ENCODE measurements around the gene TRAPPC6A. TPM values are rescaled to one million over a fixed set of nuclear protein-coding genes. Genes with fewer than 3 reads are reported as not detected.

The TRAPPC6A gene
- total RNA-seq, 1 experiment from 2014 or later = 26.9 TPM

DNA sequence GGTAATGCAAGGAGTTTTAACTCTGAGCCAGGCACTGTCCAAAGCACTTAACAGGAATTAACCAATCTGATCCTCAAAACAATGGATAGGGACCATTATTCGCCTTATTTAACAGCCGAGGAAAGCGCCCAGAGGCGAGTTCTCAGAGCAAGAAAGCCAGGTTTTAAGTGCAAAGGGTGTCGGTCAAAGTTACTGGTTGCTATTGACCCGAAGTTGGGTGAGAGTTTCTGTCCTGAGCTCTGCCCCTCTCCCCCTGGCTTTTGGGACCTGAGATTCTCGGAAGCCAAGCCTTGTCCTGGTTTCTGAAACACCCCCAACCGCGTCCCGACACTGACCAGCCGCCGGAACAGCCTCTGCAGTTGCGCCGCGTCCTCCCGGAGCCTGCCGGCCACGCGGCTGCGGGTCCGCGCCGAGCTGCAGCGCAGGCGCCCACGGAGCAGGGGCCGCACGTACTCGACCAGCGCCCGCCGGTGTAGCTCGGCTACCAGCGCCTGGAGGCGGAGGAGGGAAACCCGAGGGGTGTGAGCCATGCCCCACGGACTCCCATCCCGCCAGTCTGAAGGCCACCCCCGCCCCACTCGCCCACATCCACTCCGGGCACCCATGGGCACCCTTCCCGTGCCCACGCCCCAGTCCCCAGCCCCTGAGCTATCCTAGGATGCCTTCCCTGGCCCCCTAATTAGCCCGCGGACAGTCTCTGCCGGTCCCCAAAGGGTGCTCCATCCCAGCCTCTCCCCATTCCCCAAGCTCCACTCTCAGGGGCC is 39.3 kb upstream of the TRAPPC6A start:
- Histone ChIP-seq H3K36me3 (ENCODE audit: control insufficient read depth in 1 of 2, insufficient read depth in 2 of 2, low read length in 2 of 2) (no peaks in the 10 kb centered on the region), H3K27me3 (ENCODE audit: insufficient read depth, low read length) (no peaks in the 10 kb centered on the region), H3K27ac (ENCODE audit: low read depth, low read length) (no peak overlapping the region), H3K9me2 (ENCODE audit: insufficient read depth) (no peaks in the 10 kb centered on the region), H3K79me2 (ENCODE audit: insufficient read depth, low read length) (no peaks in the 10 kb centered on the region), H3K9me3 (ENCODE audit: control insufficient read depth in 1 of 2, insufficient read depth in 1 of 2, low read depth in 1 of 2, low read length in 2 of 2) (no peaks in the 10 kb centered on the region), H3K4me2 (ENCODE audit: low read length) (no peak overlapping the region), H3K4me3 (replicated peaks in 1 of 2; ENCODE audit: low read depth in 1 of 2, low read length in 2 of 2) (no peak overlapping the region), H3K9ac (ENCODE audit: low read length) (no peak overlapping the region), H3K4me1 (ENCODE audit: control insufficient read depth in 1 of 2, insufficient read depth in 2 of 2, low read length in 2 of 2) (no peaks in the 10 kb centered on the region), H2AFZ (ENCODE audit: low read depth, low read length, poor library complexity, severe bottlenecking) (no peak overlapping the region), H4K20me1 (ENCODE audit: insufficient read depth) (no peaks in the 10 kb centered on the region)
- ChIA-PET POLR2A (no interaction called here), CTCF (no interaction called here), RAD21 (ENCODE audit: low non-redundant PET in 1 of 2, low total read pairs in 2 of 2, uncharacterized antibody in 2 of 2, unreplicated experiment in 2 of 2) (interaction anchor here in 1 of 2 experiments (0.7 kb wide), 1 partner anchor 25 kb away, joined by 4 read pairs; no protein-coding TSS in a partner anchor)
- ATAC-seq (no peak), DNase-seq (ENCODE audit: low read depth, low spot score) (no peak)
- TF ChIP-seq CEBPB (IDR thresholded peaks at IDR 0.05; ENCODE audit: low read depth) (no peak), POLR2A (IDR thresholded peaks at IDR 0.05; ENCODE audit: borderline replicate concordance, extremely low read depth, insufficient read depth, insufficient read length) (no peak), ZFX (IDR thresholded peaks at IDR 0.05) (no peak), EGR1 (IDR thresholded peaks at IDR 0.05; ENCODE audit: low read depth) (no peak), RAD21 (IDR thresholded peaks at IDR 0.05; ENCODE audit: low read depth) (no peak), ZNF274 (IDR thresholded peaks at IDR 0.05; ENCODE audit: low read depth, low read length) (no peak)
- TF ChIP-seq, protein P1, sequence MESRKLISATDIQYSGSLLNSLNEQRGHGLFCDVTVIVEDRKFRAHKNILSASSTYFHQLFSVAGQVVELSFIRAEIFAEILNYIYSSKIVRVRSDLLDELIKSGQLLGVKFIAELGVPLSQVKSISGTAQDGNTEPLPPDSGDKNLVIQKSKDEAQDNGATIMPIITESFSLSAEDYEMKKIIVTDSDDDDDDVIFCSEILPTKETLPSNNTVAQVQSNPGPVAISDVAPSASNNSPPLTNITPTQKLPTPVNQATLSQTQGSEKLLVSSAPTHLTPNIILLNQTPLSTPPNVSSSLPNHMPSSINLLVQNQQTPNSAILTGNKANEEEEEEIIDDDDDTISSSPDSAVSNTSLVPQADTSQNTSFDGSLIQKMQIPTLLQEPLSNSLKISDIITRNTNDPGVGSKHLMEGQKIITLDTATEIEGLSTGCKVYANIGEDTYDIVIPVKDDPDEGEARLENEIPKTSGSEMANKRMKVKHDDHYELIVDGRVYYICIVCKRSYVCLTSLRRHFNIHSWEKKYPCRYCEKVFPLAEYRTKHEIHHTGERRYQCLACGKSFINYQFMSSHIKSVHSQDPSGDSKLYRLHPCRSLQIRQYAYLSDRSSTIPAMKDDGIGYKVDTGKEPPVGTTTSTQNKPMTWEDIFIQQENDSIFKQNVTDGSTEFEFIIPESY (IDR thresholded peaks at IDR 0.05; ENCODE audit: extremely low read depth, insufficient replicate concordance, low read length) = no peak
- BruUV-seq (replicated peaks) = no TSS peak
- intact Hi-C loops (cut with micrococcal nuclease) = no loop called here

DNA sequence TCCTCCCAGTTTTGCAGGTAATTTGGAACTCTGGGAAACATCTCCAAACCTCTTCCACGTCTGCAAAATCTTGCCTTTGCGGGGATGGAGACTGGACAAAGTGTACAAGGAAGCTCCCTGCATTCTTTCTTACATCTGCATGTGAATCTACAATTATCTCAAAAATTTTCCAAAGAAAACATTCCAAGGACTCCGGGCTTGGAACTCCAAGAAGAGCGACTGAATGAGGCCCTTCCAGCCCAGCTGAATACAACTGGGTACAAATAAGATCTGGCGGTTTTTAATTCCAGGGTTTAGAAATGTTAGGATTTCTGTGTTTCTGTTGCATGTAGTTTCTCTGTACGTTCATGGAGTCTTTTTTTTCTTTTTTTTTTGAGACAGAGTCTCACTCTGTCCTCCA is 38.6 kb upstream of the TRAPPC6A start:
- intact Hi-C loops (cut with micrococcal nuclease) = no loop called here
- H3K4me3 ChIP-seq (replicated peaks in 1 of 2; ENCODE audit: low read depth in 1 of 2, low read length in 2 of 2) = no peak overlapping the region
- no peak overlapping the region for H2AFZ ChIP-seq (ENCODE audit: low read depth, low read length, poor library complexity, severe bottlenecking)
- no peaks in the 10 kb centered on the region for H4K20me1 ChIP-seq (ENCODE audit: insufficient read depth)
- H3K27ac ChIP-seq (ENCODE audit: low read depth, low read length) = no peak overlapping the region
- no peaks in the 10 kb centered on the region for H3K79me2 ChIP-seq (ENCODE audit: insufficient read depth, low read length)
- ATAC-seq (no peak), DNase-seq (ENCODE audit: low read depth, low spot score) (no peak)
- no peaks in the 10 kb centered on the region for H3K27me3 ChIP-seq (ENCODE audit: insufficient read depth, low read length)
- H3K36me3 ChIP-seq (ENCODE audit: control insufficient read depth in 1 of 2, insufficient read depth in 2 of 2, low read length in 2 of 2) = no peaks in the 10 kb centered on the region
- no peak overlapping the region for H3K4me2 ChIP-seq (ENCODE audit: low read length)
- POLR2A ChIA-PET = no interaction called here
- CTCF ChIA-PET = no interaction called here
- BruUV-seq (replicated peaks) = no TSS peak
- no peak overlapping the region for H3K9ac ChIP-seq (ENCODE audit: low read length)
- H3K9me2 ChIP-seq (ENCODE audit: insufficient read depth) = no peaks in the 10 kb centered on the region
- TF ChIP-seq TCF7L2 (IDR thresholded peaks at IDR 0.05; ENCODE audit: borderline replicate concordance, extremely low read depth, insufficient read depth, insufficient read length) (no peak), FOSL1 (IDR thresholded peaks at IDR 0.05; ENCODE audit: low read depth) (no peak), SIN3A (IDR thresholded peaks at IDR 0.05; ENCODE audit: low read depth) (no peak), YY1 (IDR thresholded peaks at IDR 0.05; ENCODE audit: extremely low read depth, insufficient replicate concordance, low read depth, low read length) (no peak), EGR1 (IDR thresholded peaks at IDR 0.05; ENCODE audit: low read depth) (no peak), ELF1 (IDR thresholded peaks at IDR 0.05; ENCODE audit: borderline replicate concordance, low read depth) (no peak), EZH2 (IDR thresholded peaks at IDR 0.05) (no peak), CEBPB (IDR thresholded peaks at IDR 0.05; ENCODE audit: low read depth) (no peak), RAD21 (IDR thresholded peaks at IDR 0.05; ENCODE audit: low read depth) (no peak), ZFX (IDR thresholded peaks at IDR 0.05) (no peak)
- TF ChIP-seq, protein P2, sequence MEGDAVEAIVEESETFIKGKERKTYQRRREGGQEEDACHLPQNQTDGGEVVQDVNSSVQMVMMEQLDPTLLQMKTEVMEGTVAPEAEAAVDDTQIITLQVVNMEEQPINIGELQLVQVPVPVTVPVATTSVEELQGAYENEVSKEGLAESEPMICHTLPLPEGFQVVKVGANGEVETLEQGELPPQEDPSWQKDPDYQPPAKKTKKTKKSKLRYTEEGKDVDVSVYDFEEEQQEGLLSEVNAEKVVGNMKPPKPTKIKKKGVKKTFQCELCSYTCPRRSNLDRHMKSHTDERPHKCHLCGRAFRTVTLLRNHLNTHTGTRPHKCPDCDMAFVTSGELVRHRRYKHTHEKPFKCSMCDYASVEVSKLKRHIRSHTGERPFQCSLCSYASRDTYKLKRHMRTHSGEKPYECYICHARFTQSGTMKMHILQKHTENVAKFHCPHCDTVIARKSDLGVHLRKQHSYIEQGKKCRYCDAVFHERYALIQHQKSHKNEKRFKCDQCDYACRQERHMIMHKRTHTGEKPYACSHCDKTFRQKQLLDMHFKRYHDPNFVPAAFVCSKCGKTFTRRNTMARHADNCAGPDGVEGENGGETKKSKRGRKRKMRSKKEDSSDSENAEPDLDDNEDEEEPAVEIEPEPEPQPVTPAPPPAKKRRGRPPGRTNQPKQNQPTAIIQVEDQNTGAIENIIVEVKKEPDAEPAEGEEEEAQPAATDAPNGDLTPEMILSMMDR (IDR thresholded peaks at IDR 0.05 in 2 of 3, conservative IDR thresholded peaks at IDR 0.05 in 1 of 3; ENCODE audit: borderline replicate concordance in 1 of 3, insufficient read depth in 1 of 3, low read depth in 2 of 3, low read length in 2 of 3) = no peak
- TF ChIP-seq, protein P3, sequence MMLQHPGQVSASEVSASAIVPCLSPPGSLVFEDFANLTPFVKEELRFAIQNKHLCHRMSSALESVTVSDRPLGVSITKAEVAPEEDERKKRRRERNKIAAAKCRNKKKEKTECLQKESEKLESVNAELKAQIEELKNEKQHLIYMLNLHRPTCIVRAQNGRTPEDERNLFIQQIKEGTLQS (IDR thresholded peaks at IDR 0.05) = no peak
- no peaks in the 10 kb centered on the region for H3K9me3 ChIP-seq (ENCODE audit: control insufficient read depth in 1 of 2, insufficient read depth in 1 of 2, low read depth in 1 of 2, low read length in 2 of 2)
- RAD21 ChIA-PET (ENCODE audit: low non-redundant PET in 1 of 2, low total read pairs in 2 of 2, uncharacterized antibody in 2 of 2, unreplicated experiment in 2 of 2) = interaction anchor here in 1 of 2 experiments (0.7 kb wide), 1 partner anchor 26 kb away, joined by 4 read pairs; no protein-coding TSS in a partner anchor
- H3K4me1 ChIP-seq (ENCODE audit: control insufficient read depth in 1 of 2, insufficient read depth in 2 of 2, low read length in 2 of 2) = no peaks in the 10 kb centered on the region
